ENCODE measurements around the gene PNCK. TPM values are rescaled to one million over a fixed set of nuclear protein-coding genes. Genes with fewer than 3 reads are reported as not detected.

Gene PNCK
- total and polyA plus RNA-seq, 2 experiments from 2014 or later = not detected

- H2AFZ ChIP-seq = no peak overlapping the region
- no peaks in the 10 kb centered on the region for H3K9me3 ChIP-seq (ENCODE audit: low read depth)
- no peaks in the 10 kb centered on the region for H3K9me2 ChIP-seq (ENCODE audit: insufficient read depth)
- 0 out of 2 replicates have a peak, but pooled peaks cover 5% of the 10 kb centered on the region for H3K79me2 ChIP-seq (ENCODE audit: insufficient read depth)
- TF ChIP-seq EZH2phosphoT487 (IDR thresholded peaks at IDR 0.05; ENCODE audit: insufficient read depth, low read depth) (no peak), EZH2 (IDR thresholded peaks at IDR 0.05; ENCODE audit: insufficient read depth, poor library complexity, severe bottlenecking) (no peak)
- in situ Hi-C loops (cut with MboI) = no loop called here
- WGBS, 2 experiments (ENCODE audit: low coverage in 1 of 2, low lambda C conversion rate in 2 of 2, missing lambda C conversion rate in 2 of 2) = 94 to 100% methylated on average over 7 to 13 of the region's 18 CpGs
- no peaks in the 10 kb centered on the region for H3K4me1 ChIP-seq (ENCODE audit: insufficient read depth)
- no peaks in the 10 kb centered on the region for H3K36me3 ChIP-seq (ENCODE audit: low read depth)
- no peak overlapping the region for H3K4me3 ChIP-seq
- no peaks in the 10 kb centered on the region for H3K27me3 ChIP-seq (replicated peaks; ENCODE audit: insufficient read depth)
- H3F3A ChIP-seq (ENCODE audit: insufficient read depth) = no peaks in the 10 kb centered on the region
- H3K4me2 ChIP-seq (ENCODE audit: unreplicated experiment) = no peak overlapping the region
- no peaks in the 10 kb centered on the region for H4K20me1 ChIP-seq (ENCODE audit: insufficient read depth)
- no peak overlapping the region for H3K27ac ChIP-seq
- no peak for DNase-seq
- H3K9ac ChIP-seq = no peak overlapping the region
These were observed 30.5 kb upstream of the PNCK start for GRCh38 chrX:153704021-153704526.

- TF ChIP-seq EZH2 (IDR thresholded peaks at IDR 0.05; ENCODE audit: insufficient read depth, poor library complexity, severe bottlenecking) = no peak
- TF ChIP-seq EZH2phosphoT487 (IDR thresholded peaks at IDR 0.05; ENCODE audit: insufficient read depth, low read depth) = no peak
- no peaks in the 10 kb centered on the region for H3K9me2 ChIP-seq (ENCODE audit: insufficient read depth)
- 98 to 100% methylated on average over 2 to 11 of the region's 16 CpGs for WGBS, 2 experiments (ENCODE audit: low coverage in 1 of 2, low lambda C conversion rate in 2 of 2, missing lambda C conversion rate in 2 of 2)
- no peak overlapping the region for H3K9ac ChIP-seq
- H2AFZ ChIP-seq = no peak overlapping the region
- H3K4me3 ChIP-seq = no peak overlapping the region
- H3K79me2 ChIP-seq (ENCODE audit: insufficient read depth) = 0 out of 2 replicates have a peak, but pooled peaks cover 4% of the 10 kb centered on the region
- no peaks in the 10 kb centered on the region for H4K20me1 ChIP-seq (ENCODE audit: insufficient read depth)
- H3K4me1 ChIP-seq (ENCODE audit: insufficient read depth) = no peaks in the 10 kb centered on the region
- no peaks in the 10 kb centered on the region for H3K27me3 ChIP-seq (replicated peaks; ENCODE audit: insufficient read depth)
- no peaks in the 10 kb centered on the region for H3F3A ChIP-seq (ENCODE audit: insufficient read depth)
- no peaks in the 10 kb centered on the region for H3K36me3 ChIP-seq (ENCODE audit: low read depth)
- no peak overlapping the region for H3K4me2 ChIP-seq (ENCODE audit: unreplicated experiment)
- no peak overlapping the region for H3K27ac ChIP-seq
- H3K9me3 ChIP-seq (ENCODE audit: low read depth) = no peaks in the 10 kb centered on the region
- no peak for DNase-seq
- in situ Hi-C loops (cut with MboI) = no loop called here
These were observed 29.4 kb upstream of the PNCK start for GRCh38 chrX:153703036-153703370.

- Histone ChIP-seq H3K9me3 (ENCODE audit: low read depth) (no peaks in the 10 kb centered on the region), H3K4me1 (ENCODE audit: insufficient read depth) (no peaks in the 10 kb centered on the region), H3K4me2 (ENCODE audit: unreplicated experiment) (no peak overlapping the region), H3K9ac (no peak overlapping the region), H3K36me3 (ENCODE audit: low read depth) (no peaks in the 10 kb centered on the region), H3K9me2 (ENCODE audit: insufficient read depth) (no peaks in the 10 kb centered on the region), H2AFZ (no peak overlapping the region), H3K27me3 (replicated peaks; ENCODE audit: insufficient read depth) (no peaks in the 10 kb centered on the region), H4K20me1 (ENCODE audit: insufficient read depth) (no peaks in the 10 kb centered on the region), H3K4me3 (no peak overlapping the region), H3K27ac (no peak overlapping the region), H3F3A (ENCODE audit: insufficient read depth) (no peaks in the 10 kb centered on the region), H3K79me2 (ENCODE audit: insufficient read depth) (no peaks in the 10 kb centered on the region)
- TF ChIP-seq EZH2phosphoT487 (IDR thresholded peaks at IDR 0.05; ENCODE audit: insufficient read depth, low read depth) = no peak
- no peak for TF ChIP-seq EZH2 (IDR thresholded peaks at IDR 0.05; ENCODE audit: insufficient read depth, poor library complexity, severe bottlenecking)
- in situ Hi-C loops (cut with MboI) = no loop called here
- DNase-seq = no peak
- WGBS, 2 experiments (ENCODE audit: low coverage in 1 of 2, low lambda C conversion rate in 2 of 2, missing lambda C conversion rate in 2 of 2) = 87% methylated on average over 19 to 21 of the region's 23 CpGs
These were observed 28.9 kb upstream of the PNCK start for GRCh38 chrX:153702336-153703035.

GRCh38 chrX:153701706-153702105 lies 28.1 kb upstream of the PNCK start:
- H3K4me2 ChIP-seq (ENCODE audit: unreplicated experiment) = no peak overlapping the region
- no peaks in the 10 kb centered on the region for H3F3A ChIP-seq (ENCODE audit: insufficient read depth)
- H3K4me1 ChIP-seq (ENCODE audit: insufficient read depth) = no peaks in the 10 kb centered on the region
- in situ Hi-C loops (cut with MboI) = no loop called here
- H3K79me2 ChIP-seq (ENCODE audit: insufficient read depth) = no peaks in the 10 kb centered on the region
- no peak overlapping the region for H2AFZ ChIP-seq
- DNase-seq = no peak
- no peaks in the 10 kb centered on the region for H3K27me3 ChIP-seq (replicated peaks; ENCODE audit: insufficient read depth)
- TF ChIP-seq EZH2 (IDR thresholded peaks at IDR 0.05; ENCODE audit: insufficient read depth, poor library complexity, severe bottlenecking) (no peak), EZH2phosphoT487 (IDR thresholded peaks at IDR 0.05; ENCODE audit: insufficient read depth, low read depth) (no peak)
- H4K20me1 ChIP-seq (ENCODE audit: insufficient read depth) = no peaks in the 10 kb centered on the region
- 98% methylated on average over 8 to 9 of the region's 12 CpGs for WGBS, 2 experiments (ENCODE audit: low coverage in 1 of 2, low lambda C conversion rate in 2 of 2, missing lambda C conversion rate in 2 of 2)
- H3K4me3 ChIP-seq = no peak overlapping the region
- no peaks in the 10 kb centered on the region for H3K36me3 ChIP-seq (ENCODE audit: low read depth)
- no peak overlapping the region for H3K9ac ChIP-seq
- no peak overlapping the region for H3K27ac ChIP-seq
- no peaks in the 10 kb centered on the region for H3K9me2 ChIP-seq (ENCODE audit: insufficient read depth)
- no peaks in the 10 kb centered on the region for H3K9me3 ChIP-seq (ENCODE audit: low read depth)
